ENCODE data around the gene MBD3L2B.

Gene MBD3L2B

DNA sequence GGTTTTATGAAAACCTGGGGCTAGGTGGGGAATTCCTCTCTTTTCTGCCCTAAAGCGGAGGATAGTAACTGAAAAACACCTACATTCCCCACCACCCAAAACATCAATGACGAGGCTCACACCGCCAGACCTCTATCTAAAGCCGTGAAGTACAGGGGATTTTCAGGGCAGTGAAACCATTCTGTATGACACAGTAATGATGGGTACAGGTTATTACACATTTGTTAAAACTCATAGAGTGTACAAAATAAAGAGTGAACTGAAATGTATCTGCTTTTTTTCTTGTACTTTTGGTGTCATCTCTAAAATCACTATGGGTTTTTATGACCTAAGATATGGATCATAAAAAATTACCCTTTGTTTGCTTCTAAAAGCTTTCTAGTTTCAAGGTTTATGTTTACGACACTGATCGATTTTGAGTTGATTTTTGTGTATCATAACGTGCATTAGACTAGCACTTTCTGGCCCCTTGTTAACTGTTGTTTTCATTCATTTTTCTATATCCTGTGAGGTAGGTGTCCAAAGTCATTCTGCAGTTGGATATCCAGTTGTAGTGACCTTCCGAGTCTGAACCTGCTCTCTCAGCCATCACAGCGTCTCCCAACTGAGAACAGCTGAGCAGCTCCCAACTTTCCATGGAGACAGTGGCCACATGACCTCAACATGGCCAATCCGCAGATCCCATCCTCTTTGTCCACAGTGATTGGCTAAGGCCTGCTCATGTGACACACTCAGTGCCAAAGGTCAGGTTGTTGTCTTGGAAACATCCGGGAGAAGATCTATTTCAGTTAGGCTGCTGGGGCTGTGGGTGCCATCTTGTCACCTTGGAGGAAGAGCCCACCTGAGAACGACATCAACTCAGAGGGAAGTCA, 10.3 kb downstream of the MBD3L2B start:
- no peak for DNase-seq

GRCh38 chr19:7007859-7008258, 13.4 kb downstream of the MBD3L2B start:
- DNase-seq, result no peak

DNA sequence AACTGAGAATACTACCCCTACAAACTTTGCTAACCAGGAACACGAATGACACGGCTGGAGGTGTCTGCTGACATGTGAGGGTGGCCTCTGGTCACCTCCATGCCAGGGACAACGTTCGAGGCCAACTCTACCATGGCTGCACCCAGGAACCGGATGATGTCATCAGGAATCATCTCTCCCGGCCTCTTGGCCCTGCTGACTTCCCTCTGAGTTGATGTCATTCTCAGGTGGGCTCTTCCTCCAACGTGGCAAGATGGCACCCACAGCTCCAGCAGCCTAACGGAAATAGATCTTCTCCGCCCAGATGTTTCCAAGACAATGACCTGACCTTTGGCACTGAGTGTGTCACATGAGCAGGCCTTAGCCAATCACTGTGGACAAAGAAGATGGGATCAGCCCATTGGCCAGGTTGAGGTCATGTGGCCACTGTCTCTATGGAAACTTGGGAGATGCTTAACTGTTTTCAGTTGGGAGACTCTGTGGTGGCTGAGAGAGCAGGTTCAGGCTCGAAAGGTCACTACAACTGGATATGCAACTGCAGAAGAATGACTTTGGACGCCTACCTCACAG, 15.0 kb downstream of the MBD3L2B start:
- no peak for DNase-seq

- no peak for DNase-seq
Measured at GRCh38 chr19:7004313-7004931, 16.8 kb downstream of the MBD3L2B start.

- DNase-seq, result no peak
Measured at GRCh38 chr19:7000816-7001215, 20.4 kb downstream of the MBD3L2B start.

GRCh38 chr19:7000333-7000732, 20.9 kb downstream of the MBD3L2B start:
- DNase-seq, result no peak

DNA sequence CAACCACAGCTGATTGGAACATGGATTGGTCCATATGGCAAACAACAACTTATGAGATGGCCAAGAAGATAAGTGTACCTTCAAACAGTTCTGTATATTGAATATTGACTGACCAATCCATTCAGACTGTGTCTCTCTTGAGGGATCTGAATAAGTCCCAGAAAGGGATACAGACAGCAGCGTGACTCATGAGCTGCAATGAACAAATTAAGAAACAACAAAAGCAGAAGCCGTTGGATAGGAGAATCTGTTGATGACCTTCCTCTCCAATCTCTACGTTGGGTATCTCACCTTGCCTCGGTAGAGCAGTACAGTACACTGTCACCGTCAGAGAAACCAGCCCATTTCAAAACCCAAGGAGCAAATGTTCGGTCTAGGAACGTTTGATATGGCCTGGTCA, 21.3 kb downstream of the MBD3L2B start:
- no peak for DNase-seq

DNA sequence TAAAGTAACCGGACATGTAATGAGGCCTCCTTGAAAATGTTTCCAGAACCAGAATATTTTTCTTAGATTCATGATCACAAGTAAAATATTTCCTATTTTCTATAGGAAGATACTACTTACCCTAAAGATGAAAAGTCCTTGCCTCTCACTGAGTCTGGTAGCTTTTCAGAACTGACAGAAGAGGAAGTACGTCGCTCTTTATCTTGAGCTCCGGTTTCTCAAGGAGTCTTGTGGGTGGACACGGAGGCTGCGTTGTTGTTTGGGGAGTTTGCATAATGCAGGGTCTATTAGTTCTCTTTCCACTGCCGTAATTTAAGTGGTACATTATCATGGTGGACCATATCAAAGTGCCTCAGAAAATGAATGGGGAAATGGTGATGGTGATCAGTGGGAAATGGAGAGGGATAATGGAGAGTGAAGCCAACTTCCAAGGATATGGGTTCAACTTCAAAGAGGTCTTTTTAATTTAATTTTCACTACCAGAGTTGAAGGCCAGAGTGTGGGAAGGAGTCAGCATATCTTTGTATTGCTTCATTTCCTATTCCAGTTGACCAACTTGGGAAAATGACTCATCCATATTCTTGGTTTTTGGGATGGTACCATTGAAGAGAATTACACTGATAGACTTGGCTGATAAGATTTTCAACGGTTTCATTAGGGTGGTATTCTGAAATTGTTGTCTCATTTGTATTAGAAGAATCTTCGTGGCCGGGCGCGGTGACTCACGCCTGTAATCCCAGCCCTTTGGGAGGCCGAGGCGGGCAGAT, 23.4 kb downstream of the MBD3L2B start:
- no peak for DNase-seq

- no peak for DNase-seq
Measured at GRCh38 chr19:6996810-6997209, 24.4 kb downstream of the MBD3L2B start.

DNA sequence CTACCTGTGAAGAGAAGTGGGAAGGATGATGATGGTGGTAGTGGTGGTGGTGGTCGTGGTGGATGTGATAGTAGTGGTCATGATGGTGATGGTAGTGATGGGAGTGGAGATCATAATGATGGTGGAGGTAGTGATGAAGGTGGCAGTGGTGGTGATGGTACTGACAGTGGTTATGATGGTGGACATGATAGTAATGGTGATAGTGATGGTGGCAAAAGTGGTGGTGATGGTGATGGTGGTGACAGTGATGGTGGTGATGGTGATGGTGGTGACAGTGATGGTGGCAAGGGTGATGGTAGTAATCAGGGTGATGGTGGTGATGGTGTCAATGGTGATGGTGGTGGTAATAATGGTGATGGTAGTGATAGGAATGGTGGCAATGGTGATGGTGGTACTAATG, 26.2 kb downstream of the MBD3L2B start:
- DNase-seq, result no peak

DNA sequence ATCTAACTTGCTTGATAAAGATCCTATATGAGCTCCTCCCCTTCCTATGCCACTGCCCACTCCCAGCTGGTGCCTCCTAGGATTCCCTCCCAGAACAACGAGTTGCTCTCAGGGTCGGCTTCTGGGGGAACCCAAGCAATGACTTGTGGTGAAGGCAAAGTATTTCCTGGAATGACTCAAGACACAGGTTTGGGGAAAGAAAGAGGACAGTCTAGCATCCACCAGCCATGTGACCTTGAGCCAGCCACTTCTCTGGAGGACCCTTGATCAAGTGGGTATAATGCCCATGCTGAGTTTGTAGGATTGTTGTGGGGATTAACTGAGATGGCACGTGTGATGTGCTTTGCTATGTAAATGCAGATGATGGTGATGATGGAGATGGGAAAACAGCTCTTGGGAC, 33.0 kb downstream of the MBD3L2B start:
- no peak for DNase-seq

GRCh38 chr19:6987850-6988249, 33.4 kb downstream of the MBD3L2B start:
- no peak for DNase-seq

DNA sequence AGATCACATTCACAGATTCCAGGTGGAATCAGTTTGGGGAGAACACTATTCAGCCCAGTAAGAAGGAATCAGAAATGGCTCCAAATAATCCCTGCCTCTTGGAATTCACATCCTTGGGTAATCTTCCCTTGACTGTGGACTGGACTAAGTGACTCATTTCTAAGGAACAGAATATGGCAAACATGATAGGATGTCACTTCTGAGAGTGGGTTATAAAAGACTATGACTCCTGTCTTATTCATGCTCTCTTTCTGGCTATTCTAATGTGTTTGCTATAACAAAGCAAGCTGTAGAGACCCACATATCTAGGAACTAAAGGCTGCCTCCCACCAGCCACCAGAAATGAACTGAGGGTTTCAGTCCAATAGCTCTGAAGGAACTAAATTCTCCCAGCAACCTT, 37.8 kb downstream of the MBD3L2B start:
- no peak for DNase-seq

DNA sequence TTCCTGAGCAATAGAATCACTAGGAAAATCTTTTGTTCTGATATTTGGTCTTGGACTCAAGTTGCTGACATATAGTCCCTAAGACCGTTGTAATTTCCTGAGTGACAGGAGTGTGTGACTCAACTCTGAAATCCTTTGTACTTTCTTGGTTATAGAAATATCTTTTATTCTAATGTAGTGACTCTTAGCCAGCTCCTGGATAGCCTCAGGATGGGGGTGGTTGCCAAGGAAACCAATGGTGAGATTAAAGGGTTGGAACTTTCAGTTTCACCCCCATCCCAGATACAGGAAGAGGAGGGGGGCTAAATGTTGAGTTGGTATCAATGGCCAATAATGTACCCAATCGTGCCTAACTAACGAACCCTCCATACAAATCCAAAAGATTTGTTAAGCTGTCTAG, 41.8 kb downstream of the MBD3L2B start:
- DNase-seq, result no peak

DNA sequence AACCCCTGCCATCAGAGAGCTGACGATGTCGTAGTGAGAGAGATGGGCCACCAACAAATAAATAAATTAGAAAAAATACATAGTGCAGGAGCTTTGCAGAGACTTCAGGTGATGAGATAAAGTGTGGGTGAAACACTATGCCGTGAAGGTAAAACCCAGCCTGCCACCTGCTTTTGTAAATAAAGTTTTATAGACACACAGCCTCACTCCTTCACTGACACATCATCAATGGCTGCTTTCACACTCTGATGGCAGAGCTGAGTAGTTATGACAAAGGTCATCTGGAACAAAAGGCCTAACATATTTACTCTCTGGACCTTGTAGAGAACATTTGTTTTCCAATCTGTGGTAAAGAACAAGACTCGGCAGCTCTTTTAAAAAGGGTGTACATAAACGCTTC, 45.0 kb downstream of the MBD3L2B start:
- no peak for DNase-seq

DNA sequence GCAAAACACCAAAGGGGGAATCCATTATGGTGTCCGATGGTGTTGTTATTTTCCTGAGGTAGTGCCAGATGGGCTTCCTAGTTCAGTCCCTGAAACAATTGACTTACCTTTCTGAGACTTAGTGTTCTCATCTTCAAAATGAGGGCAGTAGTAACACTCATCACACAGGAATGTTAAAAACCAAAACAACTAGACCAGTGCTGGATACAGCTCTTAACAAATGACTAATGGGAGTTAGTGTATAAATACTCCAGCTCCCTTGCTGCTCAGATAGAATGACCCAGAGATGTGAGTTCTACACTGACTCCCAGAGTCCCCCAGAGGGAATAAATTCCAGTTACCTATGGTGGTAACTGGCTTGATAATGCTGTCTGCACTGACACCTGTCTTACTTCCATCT, 49.9 kb downstream of the MBD3L2B start:
- DNase-seq, result no peak

- DNase-seq, result no peak
Measured at GRCh38 chr19:6970443-6970842, 50.8 kb downstream of the MBD3L2B start.

DNA sequence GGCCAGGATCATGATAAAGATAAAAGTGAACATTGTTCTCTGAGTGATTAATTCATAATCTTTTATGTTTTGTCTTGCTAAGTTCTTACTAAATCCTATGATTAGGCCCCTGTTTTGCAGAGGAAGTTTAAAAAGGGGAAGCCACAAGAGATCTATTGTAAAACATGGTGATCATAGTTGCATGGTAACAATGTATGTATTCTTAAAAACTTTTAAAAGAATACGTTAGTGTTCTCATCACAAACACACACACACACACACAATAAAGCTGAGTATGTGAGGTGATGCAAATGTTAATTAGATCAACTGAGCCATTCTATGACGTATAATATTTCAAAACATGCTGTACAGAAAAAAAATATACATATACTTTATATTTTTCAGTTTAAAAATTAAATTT, 51.2 kb downstream of the MBD3L2B start:
- DNase-seq, result no peak

DNA sequence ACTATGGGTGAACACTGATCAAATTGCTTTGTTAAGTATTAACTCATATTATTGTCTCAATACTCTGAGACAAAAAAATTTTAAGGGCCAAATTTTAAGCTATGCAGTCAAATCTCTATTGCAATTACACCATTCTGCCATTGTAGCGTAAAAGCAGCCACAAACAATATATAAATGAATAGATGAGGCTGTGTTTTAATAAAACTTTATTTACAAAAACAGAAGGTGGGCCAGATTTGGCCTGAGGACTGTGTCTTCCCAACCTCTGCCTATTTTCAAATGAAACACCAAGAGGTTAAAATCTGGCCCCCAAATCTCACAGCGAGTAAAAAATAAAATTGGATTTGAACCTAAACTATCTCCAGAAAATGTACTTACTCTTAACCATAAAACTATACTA, 51.7 kb downstream of the MBD3L2B start:
- DNase-seq, result no peak

Data from right forelimb (tissue), 1 donor.